Measurements from ENCODE around the gene SERPINF2.
"Not testable (repeated sequence)": the region's sequence is repeated elsewhere in the genome, so short reads cannot be mapped to it uniquely, and the experiment has no call there.

SERPINF2 gene

GRCh38 chr17:1762901-1763898 is 20.5 kb downstream of the SERPINF2 start:
- peak; percentile 89 for DNase-seq (ENCODE audit: low spot score)

- DNase-seq (ENCODE audit: low spot score), result peak; percentile 51
Observed at GRCh38 chr17:1764284-1764683, 21.6 kb downstream of the SERPINF2 start.

GRCh38 chr17:1764705-1765104 is 22.0 kb downstream of the SERPINF2 start:
- DNase-seq (ENCODE audit: low spot score), result not testable (repeated sequence)

- no peak for DNase-seq (ENCODE audit: low spot score)
Observed at GRCh38 chr17:1765576-1765975, 22.9 kb downstream of the SERPINF2 start.

GRCh38 chr17:1766382-1767135 is 23.9 kb downstream of the SERPINF2 start:
- DNase-seq (ENCODE audit: low spot score), result no peak

- DNase-seq (ENCODE audit: low spot score), result no peak
Observed at GRCh38 chr17:1767358-1767757, 24.7 kb downstream of the SERPINF2 start.

GRCh38 chr17:1769822-1770477 is 27.3 kb downstream of the SERPINF2 start:
- no peak for DNase-seq (ENCODE audit: low spot score)

- DNase-seq (ENCODE audit: low spot score), result not testable (repeated sequence)
Observed at GRCh38 chr17:1773000-1773695, 30.5 kb downstream of the SERPINF2 start.

- DNase-seq (ENCODE audit: low spot score), result no peak
Observed at GRCh38 chr17:1773696-1774181, 31.1 kb downstream of the SERPINF2 start.

GRCh38 chr17:1774390-1775176 is 31.9 kb downstream of the SERPINF2 start:
- no peak for DNase-seq (ENCODE audit: low spot score)

GRCh38 chr17:1776328-1776727 is 33.7 kb downstream of the SERPINF2 start:
- no peak for DNase-seq (ENCODE audit: low spot score)

GRCh38 chr17:1776857-1777256 is 34.2 kb downstream of the SERPINF2 start:
- no peak for DNase-seq (ENCODE audit: low spot score)

GRCh38 chr17:1779571-1780131 is 37.0 kb downstream of the SERPINF2 start:
- peak; percentile 42 for DNase-seq (ENCODE audit: low spot score)

GRCh38 chr17:1782171-1782567 is 39.5 kb downstream of the SERPINF2 start:
- no peak for DNase-seq (ENCODE audit: low spot score)

GRCh38 chr17:1783271-1783670 is 40.6 kb downstream of the SERPINF2 start:
- DNase-seq (ENCODE audit: low spot score), result no peak

- DNase-seq (ENCODE audit: low spot score), result peak; percentile 36
Observed at GRCh38 chr17:1783834-1784611, 41.4 kb downstream of the SERPINF2 start.

- no peak for DNase-seq (ENCODE audit: low spot score)
Observed at GRCh38 chr17:1785930-1786329, 43.3 kb downstream of the SERPINF2 start.

GRCh38 chr17:1786708-1787107 is 44.0 kb downstream of the SERPINF2 start:
- DNase-seq (ENCODE audit: low spot score), result no peak

- DNase-seq (ENCODE audit: low spot score), result peak; percentile 53
Observed at GRCh38 chr17:1787301-1787902, 44.7 kb downstream of the SERPINF2 start.

Data from SW480 (cell line).